Endothelial cell of umbilical vein (primary cell): Measurements from ENCODE around the gene MRPL27. TPM values are rescaled to one million over a fixed set of nuclear protein-coding genes. Genes with fewer than 3 reads are reported as not detected.

ENCODE experiments used
- BruUV-seq: library from RNA; stranded (reverse); fragments of 400-500 nt; replicated peaks from 2 replicates; lab custom pipeline; 2021; lab: Mats Ljungman, UMichigan
- CTCF ChIA-PET: fragments of 300-600, 350-600 bp; sonication (Branson Sonifier 250); formaldehyde crosslinking; loops from one replicate; lab custom pipeline; 2021; ENCODE audit warnings: antibody characterized with exemption, inconsistent platforms; lab: Charles Lee
- POLR2A ChIA-PET: fragments of 300-600, 350-600 bp; sonication (Branson Sonifier 250); formaldehyde crosslinking; loops from one replicate; lab custom pipeline; 2021; ENCODE audit warnings: antibody characterized with exemption, inconsistent platforms; lab: Charles Lee
- DNase-seq: peaks from one replicate; pipeline ENCODE4 v3.0.0-alpha.2; 2011; ENCODE audit warnings: low read depth, low spot score
- FAIRE-seq: peaks from 2 replicates; lab custom pipeline; 2011; peaks lifted over from hg19 to GRCh38; lab: Jason Lieb, UNC
- H2AFZ ChIP-seq: 2 replicates; pipeline ENCODE4 v1.6.0; 2012; ENCODE audit warnings: low read depth, low read length, control low read depth, inconsistent platforms
- H3K27ac ChIP-seq: 2 replicates; pipeline ENCODE4 v1.5.1; 2011; ENCODE audit warnings: low read depth, mild to moderate bottlenecking, control low read depth, low read length, moderate library complexity; ENCODE audit not compliant: insufficient read depth
- H3K27me3 ChIP-seq, 2 experiments: 2 replicates each; pipeline versions ENCODE4 v1.6.0 to v1.6.1; 2011; ENCODE audit warnings: low read length in 2 of 2, mixed read lengths in 1 of 2; ENCODE audit not compliant: control insufficient read depth in 2 of 2, insufficient read depth in 2 of 2
- H3K36me3 ChIP-seq, 2 experiments: 2 replicates in 1 of 2; 3 replicates in 1 of 2; pipeline ENCODE4 v1.5.1; 2011; ENCODE audit warnings: low read length in 2 of 2, mild to moderate bottlenecking in 1 of 2, moderate library complexity in 1 of 2; ENCODE audit not compliant: control insufficient read depth in 2 of 2, insufficient read depth in 2 of 2; ENCODE audit errors: extremely low read depth in 1 of 2
- H3K4me1 ChIP-seq: 3 replicates; pipeline ENCODE4 v1.5.1; 2011; ENCODE audit warnings: mild to moderate bottlenecking, low read length; ENCODE audit not compliant: control insufficient read depth, insufficient read depth; ENCODE audit errors: extremely low read depth
- H3K4me2 ChIP-seq: 2 replicates; pipeline ENCODE4 v1.6.1; 2011; ENCODE audit warnings: low read length, control low read depth, mixed read lengths; ENCODE audit not compliant: insufficient read depth
- H3K4me3 ChIP-seq, 3 experiments: fragments of 200-600 bp in 1 of 3; sonication (generic), shearing (Covaris generic) in 1 of 3; replicated peaks in 1 of 3; 2 replicates each; pipeline ENCODE4 v1.5.1; 2011 to 2016; ENCODE audit warnings: control low read depth in 3 of 3, low read length in 3 of 3, mild to moderate bottlenecking in 2 of 3, inconsistent platforms in 1 of 3, low read depth in 1 of 3, moderate library complexity in 1 of 3; ENCODE audit not compliant: insufficient read depth in 1 of 3
- H3K79me2 ChIP-seq: 2 replicates; pipeline ENCODE4 v1.6.0; 2012; ENCODE audit warnings: low read length, inconsistent platforms; ENCODE audit not compliant: control insufficient read depth, insufficient read depth
- H3K9ac ChIP-seq: replicated peaks from 2 replicates; pipeline ENCODE3; 2011; ENCODE audit warnings: low read length, control low read depth; ENCODE audit not compliant: insufficient read depth; ENCODE audit errors: extremely low read depth
- H3K9me1 ChIP-seq: replicated peaks from 3 replicates; pipeline ENCODE4 v1.6.0; 2011; ENCODE audit warnings: mild to moderate bottlenecking, low read length; ENCODE audit not compliant: control insufficient read depth, insufficient read depth; ENCODE audit errors: extremely low read depth
- H3K9me3 ChIP-seq: replicated peaks from 2 replicates; pipeline ENCODE4 v1.5.1; 2012; ENCODE audit warnings: low read length, inconsistent platforms; ENCODE audit not compliant: control insufficient read depth, insufficient read depth
- H4K20me1 ChIP-seq: replicated peaks from 2 replicates; pipeline ENCODE3; 2011; ENCODE audit warnings: mild to moderate bottlenecking, low read length; ENCODE audit not compliant: control insufficient read depth, insufficient read depth; ENCODE audit errors: extremely low read depth
- CTCF ChIP-seq, 2 donors: IDR thresholded peaks; 1 replicate in 1 of 2; 2 replicates in 1 of 2; pipeline ENCODE4 v1.5.1; 2011; ENCODE audit warnings: low read length in 2 of 2, mild to moderate bottlenecking in 2 of 2, moderate library complexity in 2 of 2, control low read depth in 1 of 2, inconsistent platforms in 1 of 2, low read depth in 1 of 2; ENCODE audit not compliant: insufficient read depth in 1 of 2; ENCODE audit errors: extremely low read depth in 1 of 2
- EZH2 ChIP-seq: IDR thresholded peaks from 2 replicates; pipeline ENCODE4 v1.6.1; 2012; ENCODE audit warnings: borderline replicate concordance, low read depth, mild to moderate bottlenecking, moderate library complexity, low read length, inconsistent platforms; ENCODE audit not compliant: severe bottlenecking
- FOS ChIP-seq: IDR thresholded peaks from 2 replicates; pipeline ENCODE4 v1.6.1; 2011; ENCODE audit warnings: mild to moderate bottlenecking, low read length, moderate library complexity, borderline replicate concordance; ENCODE audit not compliant: insufficient read depth
- GATA2 ChIP-seq: IDR thresholded peaks from 2 replicates; pipeline ENCODE4 v1.7.0; 2011; ENCODE audit warnings: low read depth, mild to moderate bottlenecking, moderate library complexity, mixed read lengths, low read length; ENCODE audit not compliant: insufficient read length, insufficient read depth
- JUN ChIP-seq: IDR thresholded peaks from 2 replicates; pipeline ENCODE4 v1.6.1; 2011; ENCODE audit warnings: borderline replicate concordance, low read depth; ENCODE audit not compliant: insufficient read length, insufficient read depth
- MAX ChIP-seq: IDR thresholded peaks from 2 replicates; pipeline ENCODE4 v1.6.1; 2011; ENCODE audit not compliant: insufficient read depth, insufficient read length
- MYC ChIP-seq: IDR thresholded peaks from one replicate; pipeline ENCODE4 v1.6.1; 2011; ENCODE audit warnings: mild to moderate bottlenecking, low read depth, low read length
- POLR2A ChIP-seq: IDR thresholded peaks from 2 replicates; pipeline ENCODE4 v1.6.1; 2012; ENCODE audit warnings: low read depth, mild to moderate bottlenecking, control low read depth, low read length
- POLR2AphosphoS5 ChIP-seq: IDR thresholded peaks from 2 replicates; pipeline ENCODE4 v1.6.1; 2012; ENCODE audit warnings: low read depth, mild to moderate bottlenecking, control low read depth, low read length, moderate library complexity; ENCODE audit not compliant: insufficient read depth
- dilution Hi-C: fragments of 300-500 bp; cut with MboI; formaldehyde crosslinking; loops from one replicate; pipeline ENCODE4 v1.15.0; 2019; ENCODE audit warnings: low sequenced_read_pairs; ENCODE audit not compliant: extremely low pct_ligation_motif_present
- intact Hi-C: fragments of 100-400 bp; cut with micrococcal nuclease; formaldehyde crosslinking; loops from one replicate; pipeline ENCODE4 v1.10.0; 2022
- polyA plus RNA-seq, 4 experiments: library from polyadenylated mRNA; depleted of rRNA in 3 of 4; stranded (reverse) in 3 of 4; unstranded in 1 of 4; fragments of >200 nt; gene quantifications; 2 replicates each; pipeline versions ENCODE4 v1.2.1 to v1.2.3, GENCODE V29; 2011 to 2012; ENCODE audit warnings: missing spikeins in 1 of 4
- total RNA-seq: library from RNA; stranded (reverse); gene quantifications from 2 replicates; pipeline ENCODE4 v1.2.3, GENCODE V29; 2021

Gene MRPL27
- total and polyA plus RNA-seq, 2 donors (not counting 3 experiments of a cell fraction or from before 2014, with no cell fraction given): 76.2 to 158 TPM

GRCh38 chr17:50412188-50412732, 39.3 kb upstream of the MRPL27 start:
- Histone ChIP-seq H3K9ac (no peak overlapping the region), H3K27me3 (peaks cover 3 to 4% of the 10 kb centered on the region in 2 experiments), H2AFZ (no peak overlapping the region), H3K9me3 (no peaks in the 10 kb centered on the region), H3K36me3 (no peaks in the 10 kb centered on the region), H3K4me1 (no peaks in the 10 kb centered on the region), H3K27ac (no peak overlapping the region), H4K20me1 (no peaks in the 10 kb centered on the region), H3K79me2 (no peaks in the 10 kb centered on the region), H3K9me1 (no peaks in the 10 kb centered on the region), H3K4me2 (no peak overlapping the region), H3K4me3 (no peak overlapping the region)
- TF ChIP-seq POLR2A: no peak
- TF ChIP-seq FOS: no peak
- no peak for TF ChIP-seq MYC
- no peak for TF ChIP-seq POLR2AphosphoS5
- no peak for TF ChIP-seq EZH2
- no peak for TF ChIP-seq GATA2
- no peak for TF ChIP-seq JUN
- TF ChIP-seq CTCF (IDR thresholded peaks at IDR 0.05; ENCODE audit: extremely low read depth in 1 of 2, insufficient read depth in 1 of 2, low read depth in 1 of 2, low read length in 2 of 2): no peak
- TF ChIP-seq MAX: no peak
- no TSS peak for BruUV-seq
- CTCF ChIA-PET: interaction anchor here (1.3 kb wide), 1 partner anchor 14 kb away, joined by 3 read pairs; no protein-coding TSS in a partner anchor
- POLR2A ChIA-PET: interaction anchor here (0.6 kb wide), 1 partner anchor 12 kb away, joined by 3 read pairs; no protein-coding TSS in a partner anchor
- dilution Hi-C loops (no loop called here), intact Hi-C loops (no loop called here)
- DNase-seq: no peak
- FAIRE-seq: no peak
